Ovary (tissue), 9 donors: ENCODE measurements around the gene SNAP29. TPM values are rescaled to one million over a fixed set of nuclear protein-coding genes. Genes with fewer than 3 reads are reported as not detected.

Experiments
- DNase-seq, 5 donors: peaks; one replicate each; pipeline ENCODE4 v3.0.0-alpha.2; 2019 to 2020
- H3K27ac ChIP-seq, 2 donors: fragments of 200-600 bp; one replicate each; pipeline versions ENCODE4 v1.5.1 to v1.8.0; 2019 to 2022
- H3K27me3 ChIP-seq: fragments of 200-600 bp; one replicate; pipeline ENCODE4 v1.8.0; 2022
- H3K36me3 ChIP-seq: fragments of 200-600 bp; sonication (generic); one replicate; pipeline ENCODE4 v1.5.1; 2019
- H3K4me1 ChIP-seq: one replicate; pipeline ENCODE4 v1.8.1; 2013; ENCODE audit warnings: mild to moderate bottlenecking, moderate library complexity; ENCODE audit not compliant: insufficient read depth
- H3K4me3 ChIP-seq: fragments of 200-600 bp; sonication (generic); one replicate; pipeline ENCODE4 v1.5.1; 2017
- H3K9me3 ChIP-seq, 2 donors: fragments of 200-600 bp in 1 of 2; sonication (generic) in 1 of 2; one replicate each; pipeline versions ENCODE4 v1.5.1 to v1.8.1; 2013 to 2019; ENCODE audit warnings: mild to moderate bottlenecking in 1 of 2, moderate library complexity in 1 of 2
- CTCF ChIP-seq, 3 donors: fragments of 450-650 bp in 2 of 3; fragments of 200-600 bp in 1 of 3; IDR thresholded peaks; one replicate each; pipeline versions ENCODE4 v1.5.1 to v1.8.0; 2016 to 2022; ENCODE audit warnings: antibody characterized with exemption in 3 of 3, mild to moderate bottlenecking in 1 of 3
- EP300 ChIP-seq: sonication (generic); formaldehyde crosslinking; IDR thresholded peaks from one replicate; pipeline ENCODE4 v1.6.1; 2017; ENCODE audit warnings: antibody characterized with exemption
- POLR2A ChIP-seq: fragments of 450-650 bp; IDR thresholded peaks from one replicate; pipeline ENCODE4 v1.6.1; 2017; ENCODE audit warnings: antibody characterized with exemption, mild to moderate bottlenecking, moderate library complexity
- WGBS, 3 donors: extraction: QIAGEN DNeasy Blood & Tissue Kit in 1 of 3; methylation state at CpG; one replicate each; pipeline versions ENCODE4 v1.1.5 to v1.1.7; 2013 to 2017; 5-methylcytosine and 5-hydroxymethylcytosine counted together
- intact Hi-C, 4 donors: fragments of 100-400 bp; cut with DNase I; formaldehyde crosslinking; loops; one replicate each; pipeline versions ENCODE4 v1.11.0 to v1.15.1; 2022 to 2023
- polyA plus RNA-seq, 2 donors: library from polyadenylated mRNA; stranded (reverse); fragments of 200-250 nt in 1 of 2; fragments of 350-450 nt in 1 of 2; fragmentation: Illumina TruSeq in 1 of 2; extraction: RNeasy Lipid Tissue Mini Kit (QIAGEN cat#74804) in 1 of 2; gene quantifications; one replicate each; pipeline ENCODE4 v1.2.3, GENCODE V29; 2013 to 2014
- total RNA-seq, 7 donors: library from RNA; depleted of rRNA in 2 of 7; stranded (reverse); fragments of >200 nt in 2 of 7; fragmentation: NEBNext Ultra II Directional in 3 of 7; extraction: Animal tissue kit (Norgen Biotek cat#: 25700) in 3 of 7; gene quantifications; one replicate each; pipeline versions ENCODE4 v1.1.0 to v1.2.4, GENCODE V29; 2016 to 2023
- donor health status: DM: no; HTN: no; CAD: no; lungs with moderate emphysema.
- donor health status: DM: no; HTN: no; CAD: no.
- donor health status: Bipolar disorder and iron deficiency.
- donor health status: DM: yes; HTN: yes; CAD: no.
- donor health status: DM: no; HTN: no; CAD: no.
- donor health status: DM: yes; HTN: yes; CAD: no.

The SNAP29 gene
- total and polyA plus RNA-seq, 9 donors = 12.0 to 58.6 (median 22.9) TPM

- H3K4me1 ChIP-seq = peaks cover 6% of the 10 kb centered on the region
- H3K4me3 ChIP-seq = peak overlapping the region; percentile 88
- intact Hi-C loops = loop anchor here in 1 of 4 donors (10.0 kb wide), 1 partner anchor 92 kb away; no protein-coding TSS in a partner anchor
- no peak for DNase-seq
- no peak overlapping the region for H3K27ac ChIP-seq
- no peaks in the 10 kb centered on the region for H3K27me3 ChIP-seq
- H3K9me3 ChIP-seq = no peaks in the 10 kb centered on the region
- no peaks in the 10 kb centered on the region for H3K36me3 ChIP-seq
- 11 to 16% (median 15%) methylated on average over 7 of the region's 7 CpGs for WGBS, 3 donors
- TF ChIP-seq CTCF (IDR thresholded peaks at IDR 0.05) (no peak), EP300 (no peak), POLR2A (no peak)
These were observed 1.6 kb upstream of the SNAP29 start for GRCh38 chr22:20857247-20857643.

GRCh38 chr22:20857838-20858614 lies 781 bp upstream of the SNAP29 start:
- H3K4me3 ChIP-seq = peak overlapping the region; percentile 88
- no peaks in the 10 kb centered on the region for H3K9me3 ChIP-seq
- H3K4me1 ChIP-seq = peaks cover 6% of the 10 kb centered on the region
- no peaks in the 10 kb centered on the region for H3K27me3 ChIP-seq
- H3K27ac ChIP-seq = peak overlapping the region; percentile 86 to 91
- intact Hi-C loops = loop anchor here in 1 of 4 donors (10.0 kb wide), 1 partner anchor 93 kb away; no protein-coding TSS in a partner anchor
- 0 to 2% (median 1%) methylated on average over 28 to 38 of the region's 38 CpGs for WGBS, 3 donors
- H3K36me3 ChIP-seq = no peaks in the 10 kb centered on the region
- TF ChIP-seq CTCF (IDR thresholded peaks at IDR 0.05) (no peak), POLR2A (no peak), EP300 (no peak)
- peak; percentile 88 to 91 (median 90) for DNase-seq

- DNase-seq = no peak
- no peak overlapping the region for H3K27ac ChIP-seq
These were observed 808 bp downstream of the SNAP29 start for GRCh38 chr22:20859615-20860014.

GRCh38 chr22:20862540-20862939 lies 3.7 kb downstream of the SNAP29 start:
- no peaks in the 10 kb centered on the region for H3K9me3 ChIP-seq
- DNase-seq = no peak
- 94 to 96% (median 95%) methylated on average over 2 of the region's 2 CpGs for whole genome bisulfite sequencing, 3 donors
- H3K4me1 ChIP-seq = peaks cover 16% of the 10 kb centered on the region
- TF ChIP-seq CTCF (IDR thresholded peaks at IDR 0.05) = no peak
- TF ChIP-seq POLR2A = no peak
- TF ChIP-seq EP300 = no peak
- intact Hi-C loops = loop anchor here in 1 of 4 donors (5.0 to 10.0 kb wide), 2 partner anchors 55 to 152 kb away; partner anchors contain the start of genes CRKL and P2RX6
- no peak overlapping the region for H3K4me3 ChIP-seq
- H3K36me3 ChIP-seq = no peaks in the 10 kb centered on the region
- H3K27me3 ChIP-seq = no peaks in the 10 kb centered on the region
- no peak overlapping the region for H3K27ac ChIP-seq

More at GRCh38 chr22:20859615-20860014, 808 bp downstream of the SNAP29 start:
- Histone ChIP-seq H3K27me3 (no peaks in the 10 kb centered on the region), H3K4me1 (peaks cover 6% of the 10 kb centered on the region), H3K36me3 (no peaks in the 10 kb centered on the region), H3K4me3 (peak overlapping the region; percentile 88), H3K9me3 (no peaks in the 10 kb centered on the region)
- WGBS, 3 donors = 30 to 38% (median 37%) methylated on average over 8 of the region's 8 CpGs
- intact Hi-C loops = loop anchor here in 2 of 4 donors (5.0 to 10.0 kb wide), 3 partner anchors 58 to 155 kb away; partner anchors contain the start of genes CRKL (in 1 of the 2) and P2RX6 (in 1 of the 2)
- TF ChIP-seq POLR2A (no peak), CTCF (IDR thresholded peaks at IDR 0.05) (no peak), EP300 (no peak)
